NK-92 (cell line): ENCODE data around the gene CRACDL.

Experiments used
- DNase-seq: peaks from one replicate; lab custom pipeline; 2025; ENCODE audit not compliant: unreplicated experiment; lab: John Stamatoyannopoulos, UW

CRACDL gene

GRCh38 chr2:98924910-98925309 lies 11.1 kb downstream of the CRACDL start:
- DNase-seq: no peak

DNA sequence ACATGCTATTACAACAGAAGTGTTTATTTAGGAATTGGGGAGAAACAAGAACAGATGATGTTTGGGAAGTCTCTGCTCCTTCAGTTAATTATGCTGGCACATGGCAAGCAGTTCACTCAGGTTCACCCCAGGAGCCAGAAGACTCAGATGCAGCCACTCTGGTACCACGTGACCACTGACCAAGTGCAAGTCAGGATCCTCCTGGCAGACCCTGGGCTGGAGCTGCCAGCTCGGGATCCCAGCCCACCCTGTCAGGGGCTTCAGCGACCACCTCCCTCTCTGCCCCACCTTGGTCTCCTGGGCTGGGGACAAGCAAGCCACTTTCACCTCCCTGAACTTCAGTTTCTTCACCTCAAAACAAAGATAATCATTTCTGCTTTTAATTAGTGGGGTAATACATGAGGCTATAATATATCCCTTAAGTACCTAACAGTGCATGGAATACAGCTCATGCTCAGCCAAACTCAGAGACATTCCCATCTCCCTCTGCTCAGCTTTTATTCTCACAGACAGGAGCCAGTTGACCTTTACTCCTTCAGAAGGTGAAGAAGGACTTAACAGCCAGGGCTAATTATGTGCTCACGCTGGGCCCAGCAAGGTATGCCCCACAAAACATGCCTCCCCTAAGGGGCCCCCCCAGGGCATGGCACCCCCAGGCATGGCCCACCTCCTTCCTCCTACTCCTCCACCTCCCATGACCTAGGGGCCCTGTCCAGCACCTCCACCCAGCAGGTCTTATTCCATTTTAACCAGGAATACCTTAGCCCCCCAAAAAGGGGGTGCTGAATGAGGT lies 11.8 kb downstream of the CRACDL start:
- DNase-seq: no peak

- no peak for DNase-seq
Observed at GRCh38 chr2:98923244-98923940, 12.6 kb downstream of the CRACDL start.

DNA sequence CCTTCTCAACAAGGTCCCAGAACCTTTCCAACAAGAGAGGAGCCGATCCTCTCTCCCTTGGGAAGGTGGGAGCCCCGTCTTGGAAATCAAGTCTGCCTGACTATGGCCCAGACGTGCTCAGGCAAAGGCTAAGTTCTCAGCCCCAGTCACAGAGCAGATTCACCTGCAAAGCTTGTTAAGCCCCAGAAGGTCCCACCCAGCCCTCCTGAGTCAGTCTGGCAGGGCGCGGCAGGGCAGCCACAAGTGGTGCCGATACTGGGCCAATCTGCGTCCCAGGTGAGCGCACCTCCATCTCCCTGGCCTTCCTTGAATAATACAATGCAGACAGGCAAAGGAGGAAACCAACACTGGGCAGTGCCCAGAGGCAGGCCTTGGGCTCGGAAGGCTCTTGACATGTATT lies 15.0 kb downstream of the CRACDL start:
- no peak for DNase-seq

- no peak for DNase-seq
Observed at GRCh38 chr2:98917031-98917471, 19.0 kb downstream of the CRACDL start.

DNA sequence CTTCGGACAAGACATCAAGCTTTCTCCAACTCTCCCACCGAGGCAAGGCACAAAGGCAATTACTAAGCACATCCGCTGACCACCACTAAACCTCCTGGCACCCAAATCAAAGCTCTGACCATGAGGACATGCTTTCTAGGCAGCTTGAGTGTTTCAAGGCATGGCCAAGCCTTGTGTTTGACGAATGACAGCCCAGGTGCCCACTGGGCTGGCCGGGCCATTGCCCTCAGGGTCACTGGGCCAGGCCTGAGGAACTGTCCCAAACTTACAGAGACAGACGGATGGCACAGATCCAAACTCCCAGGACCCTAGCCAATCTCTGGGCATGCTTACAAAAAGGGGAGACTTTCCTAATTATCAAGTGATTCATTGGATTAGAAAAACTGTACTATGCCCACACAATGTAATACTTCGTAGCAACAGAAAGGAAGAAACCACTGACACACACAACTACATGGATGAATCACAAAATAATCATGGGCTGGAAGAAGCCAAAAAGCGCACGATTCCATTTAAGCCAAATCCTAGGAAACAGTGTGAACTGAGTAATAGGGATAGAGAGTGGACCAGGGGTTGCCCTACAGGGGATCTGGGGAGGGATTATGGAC lies 20.2 kb downstream of the CRACDL start:
- DNase-seq: no peak

GRCh38 chr2:98914713-98915580 lies 21.1 kb downstream of the CRACDL start:
- no peak for DNase-seq

- DNase-seq: no peak
Observed at GRCh38 chr2:98913916-98914712, 21.9 kb downstream of the CRACDL start.

DNA sequence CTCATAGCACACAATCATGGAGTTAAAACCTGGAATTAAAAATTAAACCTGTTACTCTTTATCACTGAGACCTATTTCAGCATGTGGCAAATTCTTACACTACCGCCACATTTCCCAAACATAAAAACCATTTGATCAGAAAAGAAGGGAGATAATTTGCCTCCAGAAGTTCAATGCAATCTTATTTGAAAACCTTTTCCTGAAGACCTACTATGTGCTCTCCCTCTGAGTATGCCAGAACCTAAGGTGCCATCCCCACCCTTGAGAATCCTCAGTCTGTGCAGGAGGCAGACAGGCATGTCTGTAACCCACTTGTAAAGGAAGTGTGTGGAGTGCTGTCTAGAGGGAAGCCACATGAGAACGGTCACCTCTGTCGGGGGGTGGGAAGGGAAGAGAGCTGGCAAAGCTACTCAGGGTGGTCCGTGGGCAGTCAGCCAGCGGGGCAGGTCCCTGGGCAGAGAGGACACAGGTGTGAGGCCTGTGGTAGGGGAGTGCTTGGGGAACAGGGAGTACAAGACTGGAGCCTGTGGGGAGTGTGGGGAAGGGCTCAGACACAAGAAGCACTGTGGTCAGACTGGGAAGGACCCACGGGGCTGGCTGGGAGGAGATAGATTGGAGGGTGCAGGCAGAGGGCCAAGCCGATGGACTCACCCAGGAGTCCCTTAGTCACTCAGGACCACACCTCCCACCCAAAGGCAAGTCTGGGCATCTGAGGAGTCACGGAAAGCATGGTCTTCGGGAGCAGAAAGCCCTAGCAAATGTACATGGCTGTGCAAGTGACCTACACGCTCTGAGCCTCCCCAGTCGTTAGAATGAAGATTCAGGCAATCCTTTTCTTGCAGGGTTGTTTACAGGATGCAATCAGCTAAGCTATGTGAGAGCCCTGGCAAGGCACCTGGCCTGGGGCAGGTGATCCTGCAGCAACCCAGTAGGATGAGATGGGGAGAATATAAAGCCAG lies 22.8 kb downstream of the CRACDL start:
- no peak for DNase-seq

GRCh38 chr2:98912221-98912851 lies 23.7 kb downstream of the CRACDL start:
- DNase-seq: no peak

DNA sequence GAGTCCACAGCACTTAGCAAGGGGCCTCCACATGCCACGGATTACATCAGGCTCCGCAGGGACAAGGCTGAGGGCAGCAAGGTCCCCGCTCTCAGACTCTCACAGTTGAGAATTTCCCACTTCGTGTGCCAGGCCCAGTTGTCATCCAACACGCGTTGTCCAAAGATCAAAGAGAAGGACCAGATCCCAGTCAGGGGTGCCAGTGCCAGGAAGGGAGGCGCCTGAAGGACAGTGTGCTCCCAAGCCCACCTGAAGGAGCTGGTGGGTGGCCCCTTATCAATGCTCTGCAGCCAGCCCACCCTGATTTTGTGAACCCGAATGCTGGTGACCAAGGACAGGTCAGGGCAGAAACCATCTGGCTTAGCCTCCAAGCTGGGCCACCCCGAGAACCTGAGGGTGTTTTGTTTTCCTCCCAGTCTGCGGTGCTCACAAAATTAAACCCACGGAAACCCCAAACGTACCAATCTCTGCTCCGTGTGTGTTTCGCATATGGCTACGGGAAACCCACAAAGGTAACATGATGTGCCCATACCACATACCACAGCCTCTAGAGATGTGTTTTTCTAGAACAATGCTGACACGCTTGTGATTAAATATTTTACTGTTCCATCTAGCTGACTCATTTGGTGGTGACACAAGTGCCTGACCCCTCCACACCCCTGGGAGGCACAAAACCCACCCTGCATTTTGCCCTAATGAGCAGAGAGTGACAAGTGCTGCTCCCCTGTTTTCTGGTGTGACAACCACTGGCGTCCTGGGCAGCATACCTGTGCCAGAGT lies 24.5 kb downstream of the CRACDL start:
- no peak for DNase-seq

DNA sequence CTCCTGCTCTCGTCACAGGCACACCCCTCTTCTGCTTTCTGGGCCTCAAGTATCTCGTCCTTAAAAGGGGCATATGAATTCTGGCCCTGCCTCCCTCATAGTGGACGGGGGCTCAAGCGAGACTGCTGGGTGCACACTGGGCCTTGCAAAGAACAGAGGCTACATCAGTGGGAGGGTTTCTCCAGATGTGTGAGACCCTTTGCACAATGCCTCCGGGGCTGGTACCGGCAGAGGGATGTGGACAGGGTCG lies 25.0 kb downstream of the CRACDL start:
- DNase-seq: no peak

- no peak for DNase-seq
Observed at GRCh38 chr2:98910349-98911125, 25.5 kb downstream of the CRACDL start.

DNA sequence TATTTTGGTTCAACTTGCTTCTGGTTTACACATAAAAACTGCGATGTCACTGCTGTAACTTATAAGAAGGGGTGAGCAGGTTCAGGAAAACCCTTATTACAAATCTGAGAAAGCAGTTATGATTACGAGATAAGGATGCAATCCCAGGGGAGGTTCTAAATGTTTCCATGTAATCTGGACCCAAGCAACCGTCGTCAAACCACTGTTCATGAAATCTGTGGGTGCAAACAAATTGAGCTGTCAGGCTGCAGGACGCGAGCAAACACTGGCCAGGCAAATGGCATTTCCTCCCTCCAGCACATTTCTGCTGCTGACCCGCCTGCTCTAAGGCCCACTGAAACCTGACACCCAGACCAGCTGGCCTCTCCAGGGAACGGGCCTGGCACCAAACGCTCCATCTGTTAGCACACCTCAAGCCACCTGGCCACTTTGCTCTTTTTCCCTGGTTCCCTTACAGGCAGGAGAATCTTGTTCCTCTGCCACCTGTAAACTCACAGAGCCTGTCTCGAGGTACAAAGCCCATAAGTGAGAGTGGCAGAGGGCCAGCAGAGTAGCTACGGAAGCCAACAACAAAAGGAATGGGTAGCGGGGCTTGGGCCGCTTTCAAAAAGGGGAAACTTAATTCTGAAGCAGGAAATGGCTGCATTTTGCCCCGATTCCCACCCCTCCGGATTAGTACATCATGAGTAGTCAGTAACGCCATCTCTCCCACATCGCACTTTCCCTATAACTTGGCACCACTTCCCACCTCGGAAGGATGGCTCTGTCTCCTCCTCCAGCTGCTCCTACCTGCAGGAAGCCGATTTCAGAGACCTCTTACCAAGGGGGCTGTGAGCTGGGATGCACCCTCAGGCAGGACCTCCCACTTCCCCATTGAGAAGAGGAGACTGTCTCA lies 26.5 kb downstream of the CRACDL start:
- DNase-seq: no peak

DNA sequence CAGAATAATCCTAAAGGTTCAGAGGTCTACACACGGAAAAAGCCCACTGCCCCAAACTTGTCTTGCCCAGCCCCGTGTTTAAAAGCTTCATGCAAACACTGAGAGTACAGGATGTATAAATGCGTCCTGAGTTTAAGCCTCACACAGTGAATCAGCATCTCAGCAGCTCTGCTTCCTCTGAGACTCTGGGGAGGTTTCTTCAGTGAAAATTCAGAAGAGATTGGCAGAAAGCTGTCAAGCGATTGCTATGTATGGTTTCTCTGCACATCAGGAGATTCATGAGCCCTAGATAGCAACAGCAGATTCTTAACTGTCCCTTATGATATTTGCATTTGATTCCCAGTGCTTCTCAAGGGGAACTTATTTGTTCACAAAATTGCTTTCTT lies 27.1 kb downstream of the CRACDL start:
- no peak for DNase-seq
